Measurements from ENCODE around the gene VGLL1.

Gene VGLL1

GRCh38 chrX:136525738-136526606, 6.0 kb upstream of the VGLL1 start:
- ChIA-PET POLR2A (no interaction called here), CTCF (no interaction called here)
- H3K4me3 ChIP-seq (ENCODE audit: low read depth, low read length): no peak overlapping the region
- no peak for TF ChIP-seq ZNF707 (tag by site-specific recombination; IDR thresholded peaks at IDR 0.05)
- TF ChIP-seq ZNF174 (tag by site-specific recombination; IDR thresholded peaks at IDR 0.05): no peak
- no peak for TF ChIP-seq ZNF146 (tag by site-specific recombination; IDR thresholded peaks at IDR 0.05)
- no peak for TF ChIP-seq ZNF558 (tag by site-specific recombination; IDR thresholded peaks at IDR 0.05)
- no peak for TF ChIP-seq ZNF202 (tag by site-specific recombination; IDR thresholded peaks at IDR 0.05; ENCODE audit: borderline replicate concordance)
- TF ChIP-seq ZNF639 (tag by site-specific recombination; IDR thresholded peaks at IDR 0.05): no peak
- TF ChIP-seq ZNF10 (tag by site-specific recombination; IDR thresholded peaks at IDR 0.05): no peak
- H3K36me3 ChIP-seq (ENCODE audit: control insufficient read depth in 2 of 2, insufficient read depth in 1 of 2, low read length in 2 of 2): no peaks in the 10 kb centered on the region
- H3K9me3 ChIP-seq (ENCODE audit: control insufficient read depth, insufficient read depth, low read depth, low read length): no peaks in the 10 kb centered on the region
- no peak overlapping the region for H3K27ac ChIP-seq (ENCODE audit: extremely low read depth, low read depth, low read length)
- no peaks in the 10 kb centered on the region for H3K4me1 ChIP-seq (ENCODE audit: control insufficient read depth, insufficient read depth, low read length)

- Histone ChIP-seq H3K9me3 (ENCODE audit: control insufficient read depth, insufficient read depth, low read depth, low read length) (no peaks in the 10 kb centered on the region), H3K4me1 (ENCODE audit: control insufficient read depth, insufficient read depth, low read length) (no peaks in the 10 kb centered on the region), H3K36me3 (ENCODE audit: control insufficient read depth in 2 of 2, insufficient read depth in 1 of 2, low read length in 2 of 2) (no peaks in the 10 kb centered on the region), H3K4me3 (ENCODE audit: low read depth, low read length) (no peak overlapping the region), H3K27ac (ENCODE audit: extremely low read depth, low read depth, low read length) (no peak overlapping the region)
- POLR2A ChIA-PET: interaction anchor here (0.6 kb wide), 1 partner anchor 343 kb away, joined by 3 read pairs; no protein-coding TSS in a partner anchor
- CTCF ChIA-PET: interaction anchor here (0.7 kb wide), 1 partner anchor 25 kb away, joined by 3 read pairs; no protein-coding TSS in a partner anchor
- TF ChIP-seq SCRT2 (tag by site-specific recombination; IDR thresholded peaks at IDR 0.05): peak; percentile 69
- TF ChIP-seq ZXDB (tag by site-specific recombination; IDR thresholded peaks at IDR 0.05): no peak
- peak; percentile 39 for TF ChIP-seq ZNF398 (tag by site-specific recombination; IDR thresholded peaks at IDR 0.05)
- TF ChIP-seq ZNF175 (tag by site-specific recombination; IDR thresholded peaks at IDR 0.05): no peak
- TF ChIP-seq ZNF580 (tag by site-specific recombination; IDR thresholded peaks at IDR 0.05): no peak
- no peak for TF ChIP-seq ZNF488 (tag by site-specific recombination; IDR thresholded peaks at IDR 0.05)
- TF ChIP-seq ZNF677 (tag by site-specific recombination; IDR thresholded peaks at IDR 0.05): no peak
- no peak for TF ChIP-seq ZNF404 (tag by site-specific recombination; IDR thresholded peaks at IDR 0.05)
- TF ChIP-seq SETDB1 (IDR thresholded peaks at IDR 0.05; ENCODE audit: insufficient read length, low read length): no peak
- 0 out of 2 replicates have a peak, but pooled peaks have one; percentile 12 for TF ChIP-seq SP2 (tag by site-specific recombination; IDR thresholded peaks at IDR 0.05)
- TF ChIP-seq ZNF148 (tag by site-specific recombination; IDR thresholded peaks at IDR 0.05; ENCODE audit: borderline replicate concordance): no peak
- no peak for TF ChIP-seq OVOL3 (tag by site-specific recombination; IDR thresholded peaks at IDR 0.05)
- no peak for TF ChIP-seq MYNN (tag by site-specific recombination; IDR thresholded peaks at IDR 0.05; ENCODE audit: borderline replicate concordance)
Measured at GRCh38 chrX:136528645-136529315, 3.2 kb upstream of the VGLL1 start.

Data from HEK293 (cell line).